ENCODE data around the gene EFR3B. TPM values are rescaled to one million over a fixed set of nuclear protein-coding genes. Genes with fewer than 3 reads are reported as not detected.
A peak's percentile ranks its signal among the peaks of the same experiment; 100 is the strongest.

Gene EFR3B
- total RNA-seq, 1 donor from 2014 or later, result 22.9 TPM

- TF ChIP-seq CTCF (IDR thresholded peaks at IDR 0.05; ENCODE audit: partially characterized antibody, unreplicated experiment), result no peak
- Mint-ChIP-seq H3K9me3 (ENCODE audit: unreplicated experiment) (peaks cover 10% of the 10 kb centered on the region), H3K27me3 (ENCODE audit: unreplicated experiment) (peaks cover 19% of the 10 kb centered on the region), H3K4me3 (ENCODE audit: unreplicated experiment) (no peak overlapping the region), H3K36me3 (ENCODE audit: unreplicated experiment) (peaks cover under 1% of the 10 kb centered on the region), H3K27ac (ENCODE audit: unreplicated experiment) (no peak overlapping the region), H3K4me1 (ENCODE audit: low read depth, unreplicated experiment) (peaks cover 11% of the 10 kb centered on the region)
- DNase-seq, result no peak
Observed at GRCh38 chr2:25164561-25164960, 122.7 kb downstream of the EFR3B start.

- no peak for DNase-seq
- H3K9me3 Mint-ChIP-seq (ENCODE audit: unreplicated experiment), result peaks cover 10% of the 10 kb centered on the region
- peaks cover 9% of the 10 kb centered on the region for H3K36me3 Mint-ChIP-seq (ENCODE audit: unreplicated experiment)
- no peak overlapping the region for H3K27ac Mint-ChIP-seq (ENCODE audit: unreplicated experiment)
- peaks cover 20% of the 10 kb centered on the region for H3K27me3 Mint-ChIP-seq (ENCODE audit: unreplicated experiment)
- H3K4me1 Mint-ChIP-seq (ENCODE audit: low read depth, unreplicated experiment), result peaks cover 6% of the 10 kb centered on the region
- no peak overlapping the region for H3K4me3 Mint-ChIP-seq (ENCODE audit: unreplicated experiment)
- TF ChIP-seq CTCF (IDR thresholded peaks at IDR 0.05; ENCODE audit: partially characterized antibody, unreplicated experiment), result no peak
Observed at GRCh38 chr2:25165992-25166875, 124.4 kb downstream of the EFR3B start.

- DNase-seq, result no peak
- no peak for TF ChIP-seq CTCF (IDR thresholded peaks at IDR 0.05; ENCODE audit: partially characterized antibody, unreplicated experiment)
- Mint-ChIP-seq H3K27ac (ENCODE audit: unreplicated experiment) (no peak within 1 kb of the TSS), H3K9me3 (ENCODE audit: unreplicated experiment) (peaks cover 7% of the 10 kb centered on the region), H3K36me3 (ENCODE audit: unreplicated experiment) (peaks cover 9% of the 10 kb centered on the region), H3K4me1 (ENCODE audit: low read depth, unreplicated experiment) (no peaks in the 10 kb centered on the region), H3K4me3 (ENCODE audit: unreplicated experiment) (peak within 1 kb of the TSS; percentile 34), H3K27me3 (ENCODE audit: unreplicated experiment) (peaks cover 25% of the 10 kb centered on the region)
Observed at GRCh38 chr2:25168256-25169072, 126.6 kb downstream of the EFR3B start, which contains the start of gene POMC. TSS of gene POMC (minus strand) at chr2:25168580. CDS start at chr2:25164772, 3,808 bp downstream.

GRCh38 chr2:25169073-25169470, 127.2 kb downstream of the EFR3B start:
- TF ChIP-seq CTCF (IDR thresholded peaks at IDR 0.05; ENCODE audit: partially characterized antibody, unreplicated experiment), result no peak
- no peak for DNase-seq
- Mint-ChIP-seq H3K36me3 (ENCODE audit: unreplicated experiment) (peaks cover 9% of the 10 kb centered on the region), H3K27me3 (ENCODE audit: unreplicated experiment) (peaks cover 27% of the 10 kb centered on the region), H3K27ac (ENCODE audit: unreplicated experiment) (no peak overlapping the region), H3K4me1 (ENCODE audit: low read depth, unreplicated experiment) (no peaks in the 10 kb centered on the region), H3K4me3 (ENCODE audit: unreplicated experiment) (no peak overlapping the region), H3K9me3 (ENCODE audit: unreplicated experiment) (peaks cover 7% of the 10 kb centered on the region)

All from glutamatergic neuron (in vitro differentiated cells).